ENCODE results near the gene CSNK1G1.
"Not testable (repeated sequence)": the region's sequence is repeated elsewhere in the genome, so short reads cannot be mapped to it uniquely, and the experiment has no call there.

The CSNK1G1 gene

GRCh38 chr15:64355944-64356709 is at the start of gene CSNK1G1:
Gene CSNK1G1, minus strand, starts transcription at chr15:64356173. Its CDS starts 55,674 bp downstream, at chr15:64300499.
- peak; percentile 99 for DNase-seq (ENCODE audit: low read depth, low spot score)

DNA sequence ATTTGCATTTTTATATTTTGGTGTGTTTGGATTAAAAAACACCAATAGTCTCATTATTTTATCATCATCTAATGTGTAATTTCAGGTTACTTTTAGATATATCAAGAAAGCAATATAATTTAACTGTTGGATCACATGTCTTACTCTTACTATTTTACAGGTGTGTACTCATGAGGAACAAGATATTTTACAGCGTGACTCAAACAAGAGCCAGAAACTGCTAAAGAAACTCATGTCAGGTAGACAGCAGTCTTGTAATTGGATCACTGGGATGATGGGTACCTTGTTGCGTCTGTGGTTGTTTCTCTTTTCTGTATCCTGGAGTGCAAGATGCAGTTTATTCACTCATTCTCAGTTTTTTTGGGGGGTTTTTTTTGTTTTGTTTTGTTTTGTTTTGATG is 44.6 kb upstream of the CSNK1G1 start:
- no peak for DNase-seq (ENCODE audit: low read depth, low spot score)

- DNase-seq (ENCODE audit: low read depth, low spot score) = no peak
These were observed 42.6 kb upstream of the CSNK1G1 start for GRCh38 chr15:64398575-64398974.

- DNase-seq (ENCODE audit: low read depth, low spot score) = no peak
These were observed 40.8 kb upstream of the CSNK1G1 start for GRCh38 chr15:64396789-64397188.

- DNase-seq (ENCODE audit: low read depth, low spot score) = not testable (repeated sequence)
These were observed 36.5 kb upstream of the CSNK1G1 start for GRCh38 chr15:64392471-64392870.

- no peak for DNase-seq (ENCODE audit: low read depth, low spot score)
These were observed 33.1 kb upstream of the CSNK1G1 start for GRCh38 chr15:64389036-64389435.

GRCh38 chr15:64387562-64388168 is 31.7 kb upstream of the CSNK1G1 start, which contains the start of gene TRIP4:
Gene TRIP4, plus strand, starts transcription at chr15:64387836. Its CDS starts 28 bp downstream, at chr15:64387864.
- peak; percentile 98 for DNase-seq (ENCODE audit: low read depth, low spot score)

DNA sequence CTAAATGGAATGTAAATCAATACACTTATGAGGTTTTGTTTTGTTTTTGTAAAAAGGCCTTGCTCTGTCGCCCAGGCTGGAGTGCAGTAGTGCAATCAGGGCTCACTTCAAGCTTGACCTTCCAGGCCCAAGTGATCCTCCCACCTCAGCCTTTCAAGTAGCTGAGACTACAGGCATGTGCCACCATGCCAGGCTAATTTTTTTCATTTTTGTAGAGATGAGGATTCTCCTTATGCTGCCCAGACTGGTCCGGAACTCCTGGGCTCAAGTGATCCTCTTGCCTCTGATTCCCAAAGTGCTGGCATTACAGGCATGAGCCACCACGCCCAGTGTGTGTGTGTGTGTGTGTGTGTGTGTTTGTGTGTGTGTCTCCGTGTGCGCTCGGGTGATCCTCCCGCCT is 30.3 kb upstream of the CSNK1G1 start:
- DNase-seq (ENCODE audit: low read depth, low spot score) = no peak

- no peak for DNase-seq (ENCODE audit: low read depth, low spot score)
These were observed 27.8 kb upstream of the CSNK1G1 start for GRCh38 chr15:64383760-64384159.

- peak; percentile 96 for DNase-seq (ENCODE audit: low read depth, low spot score)
These were observed 25.2 kb upstream of the CSNK1G1 start, which contains the start of gene PCLAF for GRCh38 chr15:64381000-64381751. Gene PCLAF, minus strand, starts transcription at chr15:64381441. Its CDS starts 70 bp downstream, at chr15:64381371.

DNA sequence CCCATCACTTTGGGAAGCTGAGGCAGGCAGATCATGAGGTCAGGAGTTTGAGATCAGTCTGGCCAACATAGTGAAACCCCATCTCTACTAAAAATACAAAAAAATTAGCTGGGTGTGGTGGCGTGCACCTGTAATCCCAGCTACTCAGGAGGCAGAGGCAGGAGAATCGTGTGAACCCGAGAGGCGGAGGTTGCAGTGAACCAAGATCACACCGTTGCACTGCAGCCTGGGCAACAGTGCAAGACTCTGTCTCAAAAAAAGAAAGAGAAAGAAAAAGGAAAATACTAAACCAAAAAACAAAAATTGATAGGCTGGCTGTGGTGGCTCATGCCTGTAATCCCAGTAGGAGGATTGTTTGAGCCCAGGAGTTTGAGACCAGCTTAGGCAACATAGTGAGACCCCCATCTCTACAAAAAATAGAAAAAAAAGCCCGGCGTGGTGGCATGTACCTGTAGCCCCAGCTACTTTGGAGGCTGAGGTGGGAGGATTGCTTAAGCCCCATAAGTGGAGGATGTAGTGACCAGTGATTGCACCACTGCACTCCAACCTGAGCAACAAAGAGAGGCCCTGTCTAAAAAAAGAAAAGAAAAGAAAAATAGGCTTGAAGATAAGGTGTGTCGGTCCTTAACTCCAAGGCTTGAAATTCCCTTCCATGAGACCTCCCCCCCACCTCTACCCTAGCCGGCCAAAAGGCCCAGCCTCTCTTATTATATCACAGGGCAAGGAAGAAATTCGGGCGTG is 24.3 kb upstream of the CSNK1G1 start:
- DNase-seq (ENCODE audit: low read depth, low spot score) = not testable (repeated sequence)

- DNase-seq (ENCODE audit: low read depth, low spot score) = no peak
These were observed 23.4 kb upstream of the CSNK1G1 start for GRCh38 chr15:64379216-64379960.

GRCh38 chr15:64373360-64373759 is 17.4 kb upstream of the CSNK1G1 start:
- no peak for DNase-seq (ENCODE audit: low read depth, low spot score)

DNA sequence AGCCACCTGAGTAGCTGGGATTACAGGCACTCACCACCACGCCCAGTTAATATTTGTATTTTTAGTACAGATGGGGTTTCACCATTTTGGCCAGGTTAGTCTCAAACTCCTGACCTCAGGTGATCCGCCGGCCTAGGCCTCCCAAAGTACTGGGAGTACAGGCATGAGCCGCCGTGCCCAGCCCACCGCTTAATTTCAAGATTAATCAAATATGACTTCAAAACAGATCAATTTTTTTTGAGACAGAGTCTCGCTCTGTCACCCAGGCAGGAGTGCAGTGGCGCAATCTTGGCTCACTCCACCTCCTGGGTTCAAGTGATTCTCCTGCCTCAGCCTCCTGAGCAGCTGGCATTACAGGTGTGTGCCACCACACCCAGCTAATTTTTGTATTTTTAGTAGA is 15.4 kb upstream of the CSNK1G1 start:
- not testable (repeated sequence) for DNase-seq (ENCODE audit: low read depth, low spot score)

DNA sequence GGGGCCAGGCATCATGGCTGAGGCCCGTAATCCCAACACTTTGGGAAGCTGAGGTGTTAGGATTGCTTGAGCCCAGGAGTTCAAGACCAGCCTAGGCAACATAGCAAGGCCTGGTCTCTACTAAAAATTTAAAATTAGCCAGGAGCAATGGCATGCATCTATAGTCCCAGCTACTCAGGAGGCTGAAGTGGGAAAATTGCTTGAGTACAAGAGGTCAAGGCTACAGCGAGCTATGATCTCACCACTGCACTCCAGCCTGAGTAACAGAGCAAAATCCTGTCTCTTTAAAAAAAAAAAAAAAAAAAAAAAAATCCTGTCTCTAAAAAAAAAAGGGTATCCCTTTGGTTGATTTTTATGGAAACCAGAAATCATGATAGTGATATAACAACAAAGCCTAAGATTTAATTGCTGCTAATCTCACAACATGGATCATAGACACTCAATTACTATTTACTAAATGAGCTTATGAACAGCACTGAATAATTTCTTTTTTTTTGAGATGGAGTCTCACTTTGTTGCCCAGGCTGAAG is 13.2 kb upstream of the CSNK1G1 start:
- DNase-seq (ENCODE audit: low read depth, low spot score) = no peak

- DNase-seq (ENCODE audit: low read depth, low spot score) = no peak
These were observed 5.3 kb upstream of the CSNK1G1 start for GRCh38 chr15:64361259-64361658.

DNA sequence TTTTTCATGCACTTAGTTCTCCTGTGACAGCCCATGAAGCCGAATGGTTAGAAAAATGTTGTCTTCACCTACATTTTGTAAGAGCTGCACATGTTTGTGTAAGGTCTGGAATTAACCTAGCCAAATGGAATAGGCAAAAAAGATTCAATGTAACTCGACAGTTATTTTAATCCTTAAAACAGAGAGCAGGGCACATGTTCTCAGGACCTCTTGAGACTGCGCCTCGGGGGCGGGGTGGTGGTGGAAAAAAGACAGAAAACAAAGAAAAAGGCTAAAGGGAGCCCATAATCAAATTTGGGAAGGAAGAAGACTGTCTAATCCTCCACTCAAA is 702 bp upstream of the CSNK1G1 start:
- DNase-seq (ENCODE audit: low read depth, low spot score) = no peak

GRCh38 chr15:64355348-64355943 is 527 bp downstream of the CSNK1G1 start:
- DNase-seq (ENCODE audit: low read depth, low spot score) = peak; percentile 44

- DNase-seq (ENCODE audit: low read depth, low spot score) = no peak
These were observed 1.2 kb downstream of the CSNK1G1 start for GRCh38 chr15:64354688-64355344.

DNA sequence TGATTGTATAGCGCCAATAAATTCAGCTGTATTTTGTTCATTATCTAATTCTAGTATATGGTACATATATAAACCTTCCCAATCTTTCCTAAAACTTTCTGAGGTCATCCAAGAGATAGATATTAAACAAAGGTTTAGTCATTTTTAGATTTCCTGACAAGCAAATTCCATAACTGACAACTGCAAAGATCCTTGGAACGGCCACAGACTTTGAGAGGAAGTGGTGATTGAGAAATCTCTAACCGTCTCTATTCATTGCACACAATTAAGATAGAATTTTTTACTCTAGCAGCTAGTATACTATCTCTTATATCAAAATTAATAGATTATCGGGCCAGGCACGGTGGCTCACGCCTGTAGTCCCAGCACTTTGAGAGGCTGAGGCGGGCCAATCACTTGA is 4.7 kb downstream of the CSNK1G1 start:
- DNase-seq (ENCODE audit: low read depth, low spot score) = no peak

All from ELF-1 (cell line).